Fibroblast of mammary gland (primary cell): ENCODE results near the gene RAB24.

Experiments
- DNase-seq: peaks from one replicate; pipeline ENCODE4 v3.0.0-alpha.2; 2010; ENCODE audit warnings: low read depth
- H3K4me3 ChIP-seq: 2 replicates; pipeline ENCODE4 v1.5.1; 2011; ENCODE audit warnings: low read depth, mild to moderate bottlenecking, low read length, moderate library complexity; ENCODE audit not compliant: control insufficient read depth
- TF ChIP-seq, protein P1 (sequence below): conservative IDR thresholded peaks from 2 replicates; pipeline ENCODE4 v1.5.1; 2011; ENCODE audit warnings: low read depth, low read length, inconsistent platforms; ENCODE audit not compliant: control insufficient read depth, insufficient read depth

Gene RAB24

DNA sequence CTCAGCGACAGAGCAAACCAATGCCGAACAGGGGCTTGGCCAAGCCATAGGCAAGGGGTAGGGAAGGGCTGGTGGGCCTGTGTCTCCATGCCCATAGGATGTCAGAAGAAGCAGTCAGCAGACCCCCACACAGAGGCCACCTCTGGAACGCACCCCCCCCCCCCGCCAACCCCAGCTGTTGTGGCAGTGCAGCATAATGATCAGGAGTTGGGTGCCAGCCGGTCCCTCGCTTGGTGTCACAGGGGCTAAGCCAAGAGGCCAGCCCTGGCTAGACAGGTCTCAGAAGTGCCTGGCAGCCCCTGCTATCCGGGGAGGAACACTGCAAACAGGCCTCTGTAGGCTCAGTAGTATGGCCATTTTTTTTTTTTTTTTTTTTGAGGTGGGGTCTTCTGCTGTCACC lies 11.9 kb upstream of the RAB24 start:
- no peak for DNase-seq
- TF ChIP-seq, protein P1, sequence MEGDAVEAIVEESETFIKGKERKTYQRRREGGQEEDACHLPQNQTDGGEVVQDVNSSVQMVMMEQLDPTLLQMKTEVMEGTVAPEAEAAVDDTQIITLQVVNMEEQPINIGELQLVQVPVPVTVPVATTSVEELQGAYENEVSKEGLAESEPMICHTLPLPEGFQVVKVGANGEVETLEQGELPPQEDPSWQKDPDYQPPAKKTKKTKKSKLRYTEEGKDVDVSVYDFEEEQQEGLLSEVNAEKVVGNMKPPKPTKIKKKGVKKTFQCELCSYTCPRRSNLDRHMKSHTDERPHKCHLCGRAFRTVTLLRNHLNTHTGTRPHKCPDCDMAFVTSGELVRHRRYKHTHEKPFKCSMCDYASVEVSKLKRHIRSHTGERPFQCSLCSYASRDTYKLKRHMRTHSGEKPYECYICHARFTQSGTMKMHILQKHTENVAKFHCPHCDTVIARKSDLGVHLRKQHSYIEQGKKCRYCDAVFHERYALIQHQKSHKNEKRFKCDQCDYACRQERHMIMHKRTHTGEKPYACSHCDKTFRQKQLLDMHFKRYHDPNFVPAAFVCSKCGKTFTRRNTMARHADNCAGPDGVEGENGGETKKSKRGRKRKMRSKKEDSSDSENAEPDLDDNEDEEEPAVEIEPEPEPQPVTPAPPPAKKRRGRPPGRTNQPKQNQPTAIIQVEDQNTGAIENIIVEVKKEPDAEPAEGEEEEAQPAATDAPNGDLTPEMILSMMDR = no peak
- no peak overlapping the region for H3K4me3 ChIP-seq

DNA sequence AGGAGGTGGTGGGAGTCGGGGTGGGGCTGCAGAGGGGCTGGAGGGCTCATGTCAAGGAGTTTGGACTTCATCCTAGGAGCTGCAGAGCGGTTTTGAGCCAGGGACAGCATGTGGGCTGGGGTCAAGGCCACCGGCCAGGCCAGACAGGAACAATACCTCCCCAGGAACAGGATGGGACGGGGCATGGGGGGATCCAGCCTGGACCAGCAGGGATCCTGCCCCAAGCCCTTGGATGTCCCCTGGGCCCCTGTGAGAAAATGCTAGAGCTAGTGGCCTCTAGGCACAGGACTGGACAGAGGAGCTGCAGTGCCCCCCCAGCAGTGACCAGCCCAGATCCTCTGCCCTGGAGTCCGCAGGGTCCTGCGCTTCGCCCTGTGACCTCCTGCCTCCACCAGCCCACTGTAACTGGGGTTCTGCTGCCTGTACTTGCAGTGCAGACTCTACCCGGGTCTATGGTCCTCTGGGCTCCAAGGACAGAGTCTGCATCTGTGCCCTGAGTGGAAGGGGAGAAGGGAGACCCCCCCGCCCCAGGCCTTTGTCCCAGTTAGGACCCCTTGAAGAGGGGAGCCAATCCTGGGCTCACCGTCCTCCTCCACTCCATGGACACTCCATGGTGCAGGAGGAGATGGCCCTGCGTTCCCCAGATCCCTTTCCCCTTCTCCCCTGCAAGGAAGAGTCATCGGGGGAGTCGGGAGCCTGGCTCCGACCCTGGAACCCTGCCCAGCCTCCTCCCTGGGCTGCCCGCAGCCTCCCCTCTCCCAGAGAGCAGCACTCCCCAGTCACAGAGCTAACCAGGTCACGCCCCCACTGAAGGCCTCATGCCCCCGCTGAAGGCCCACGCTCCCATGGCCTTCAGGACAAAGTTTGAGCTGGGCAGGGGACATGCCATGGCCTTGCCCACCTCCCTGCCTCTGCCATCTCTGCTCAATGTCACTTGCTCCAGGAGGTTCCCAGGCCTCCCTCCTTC lies 11.1 kb upstream of the RAB24 start:
- TF ChIP-seq, protein P1 = no peak
- no peak for DNase-seq
- no peak overlapping the region for H3K4me3 ChIP-seq

DNA sequence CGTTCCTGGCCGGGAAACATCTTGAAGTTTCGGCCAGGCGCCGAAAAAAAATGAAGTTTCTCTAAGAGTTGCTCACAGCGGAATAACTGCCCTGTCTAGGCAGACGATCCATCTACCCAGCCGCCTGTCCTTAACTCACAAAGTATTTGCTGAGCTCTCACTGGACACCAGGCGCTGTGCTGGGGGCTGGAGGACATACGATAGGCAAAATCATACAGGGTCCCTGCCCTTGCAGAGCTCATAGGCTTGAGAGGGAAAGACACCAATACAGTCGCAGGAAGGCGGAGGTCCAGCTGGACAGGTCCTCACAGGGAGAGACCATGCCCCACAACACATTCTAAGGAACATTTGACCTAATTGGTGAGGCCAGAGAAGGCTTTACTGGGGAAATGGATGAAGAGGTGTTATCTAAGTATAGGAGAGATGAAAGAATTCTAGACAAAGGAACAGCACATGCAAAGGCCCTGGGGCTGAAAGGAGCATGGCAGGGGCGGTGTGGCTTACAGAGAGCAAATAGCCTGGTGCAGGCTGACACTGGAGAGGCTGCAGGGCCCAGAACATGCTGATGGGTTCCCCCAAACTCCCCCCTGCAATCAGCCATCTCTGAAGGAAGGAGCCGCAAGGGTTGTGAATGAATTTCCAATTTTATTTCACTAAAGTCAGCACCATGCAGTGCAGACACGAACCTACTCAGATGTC lies 10.2 kb upstream of the RAB24 start:
- DNase-seq = no peak
- TF ChIP-seq, protein P1 = no peak
- H3K4me3 ChIP-seq = no peak overlapping the region

DNA sequence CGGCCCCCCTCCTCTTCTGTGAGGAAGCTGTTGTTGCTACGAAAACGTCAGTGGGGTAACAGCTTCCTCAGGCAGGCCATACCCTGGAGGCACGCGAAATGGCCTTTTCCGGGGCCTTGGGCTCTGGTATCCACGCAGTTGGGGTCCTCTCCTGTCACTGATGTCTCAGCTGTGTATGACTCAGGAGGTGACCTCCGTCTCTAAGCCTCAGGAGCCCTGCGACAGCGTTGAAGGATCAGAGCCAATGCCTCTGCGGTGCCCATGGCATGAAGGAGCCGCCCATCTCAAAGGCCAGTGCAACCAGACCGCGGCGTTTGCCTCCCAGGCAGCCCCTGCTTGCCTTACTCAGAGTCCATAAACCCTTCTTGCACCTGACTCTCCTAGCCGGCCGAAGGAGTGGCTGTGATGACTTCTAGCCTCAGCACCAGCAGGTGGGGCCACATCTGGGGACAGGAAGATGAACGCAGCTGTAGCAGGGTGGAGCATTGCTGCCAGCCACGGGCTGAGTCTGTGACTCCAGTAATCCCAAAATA lies 9.2 kb upstream of the RAB24 start:
- peak overlapping the region; percentile 18 for H3K4me3 ChIP-seq
- TF ChIP-seq, protein P1 = no peak
- DNase-seq = peak; percentile 27

DNA sequence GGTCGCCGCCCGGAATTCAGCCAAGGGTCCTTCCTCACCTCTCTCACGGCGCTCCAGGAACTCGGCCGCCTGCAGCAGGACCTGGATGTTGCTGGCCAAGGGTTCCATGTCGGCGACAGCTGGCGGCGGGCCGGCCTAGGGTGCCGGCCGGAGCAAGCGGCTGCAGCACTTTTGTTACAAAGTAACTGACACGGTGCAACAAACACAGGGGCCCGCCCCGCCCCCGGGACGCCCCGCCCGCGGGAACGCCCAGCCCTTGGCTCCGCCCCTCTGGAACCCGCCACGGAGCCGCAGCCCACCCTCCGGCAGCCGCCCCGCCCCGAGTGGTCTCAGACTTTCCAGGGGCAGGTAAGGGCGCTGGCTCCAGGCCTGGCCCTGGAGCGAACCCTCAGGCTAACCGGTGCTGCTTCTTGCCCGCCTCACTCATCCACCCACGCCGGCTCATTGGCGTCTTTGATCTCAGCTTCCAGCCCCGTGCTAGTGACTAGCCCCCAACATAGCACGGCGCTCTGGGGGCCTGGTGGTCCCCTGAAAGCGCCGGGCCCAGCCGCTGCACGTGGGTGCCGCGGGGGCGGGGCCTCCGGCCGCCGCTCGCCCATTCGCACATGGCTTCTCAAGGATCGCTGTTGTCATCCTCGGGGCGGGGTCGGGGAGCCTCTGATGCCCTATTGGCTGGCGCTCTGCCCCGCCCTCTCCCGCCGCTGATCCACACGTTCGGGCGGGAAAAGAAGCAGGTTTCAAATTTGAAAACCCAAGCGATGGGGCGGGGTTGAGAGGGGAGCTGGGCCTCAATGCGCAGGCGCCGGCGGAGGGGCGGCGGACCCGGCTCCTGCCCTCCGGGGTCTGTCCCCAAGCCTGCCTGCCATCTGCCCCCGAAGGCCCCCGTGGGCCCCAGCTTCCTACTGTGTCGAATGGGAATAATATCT lies 8.5 kb upstream of the RAB24 start, which contains the start of gene MXD3:
TSS of gene MXD3 (minus strand) at position 176 of the 926 bp plus-strand sequence. CDS start at position 108, 68 bp downstream.
- peak within 1 kb of the TSS; percentile 71 for H3K4me3 ChIP-seq
- TF ChIP-seq, protein P1 = no peak
- peak; percentile 91 for DNase-seq

DNA sequence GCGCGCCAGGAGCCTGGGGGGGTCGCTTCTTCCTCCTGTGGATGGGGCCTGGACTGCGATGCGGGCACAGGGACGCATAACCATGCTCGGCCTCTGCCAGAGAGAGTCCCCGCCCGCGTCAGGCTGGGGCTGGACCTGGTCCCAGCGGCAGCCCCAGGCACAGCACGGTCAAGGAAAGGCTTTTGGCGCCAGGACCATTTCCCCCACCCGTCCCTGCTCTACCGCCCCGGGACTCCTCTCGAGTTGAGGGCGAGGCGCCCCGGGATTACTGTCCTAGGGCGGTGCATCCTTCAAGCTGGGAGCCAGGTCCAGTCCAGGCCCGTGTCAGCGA lies 7.8 kb upstream of the RAB24 start:
- H3K4me3 ChIP-seq = peak overlapping the region; percentile 71
- TF ChIP-seq, protein P1 = no peak
- DNase-seq = no peak
